GM20000 (cell line): ENCODE data around the gene PROSER1.

Experiments
- DNase-seq: peaks from one replicate; pipeline ENCODE4 v3.0.0; 2012; ENCODE audit warnings: low spot score
- TF ChIP-seq, protein P1 (sequence below): IDR thresholded peaks from 2 replicates; pipeline ENCODE4 v1.5.1; 2012; ENCODE audit warnings: mild to moderate bottlenecking, control low read depth; ENCODE audit errors: extremely low read depth, missing control alignments

The PROSER1 gene

DNA sequence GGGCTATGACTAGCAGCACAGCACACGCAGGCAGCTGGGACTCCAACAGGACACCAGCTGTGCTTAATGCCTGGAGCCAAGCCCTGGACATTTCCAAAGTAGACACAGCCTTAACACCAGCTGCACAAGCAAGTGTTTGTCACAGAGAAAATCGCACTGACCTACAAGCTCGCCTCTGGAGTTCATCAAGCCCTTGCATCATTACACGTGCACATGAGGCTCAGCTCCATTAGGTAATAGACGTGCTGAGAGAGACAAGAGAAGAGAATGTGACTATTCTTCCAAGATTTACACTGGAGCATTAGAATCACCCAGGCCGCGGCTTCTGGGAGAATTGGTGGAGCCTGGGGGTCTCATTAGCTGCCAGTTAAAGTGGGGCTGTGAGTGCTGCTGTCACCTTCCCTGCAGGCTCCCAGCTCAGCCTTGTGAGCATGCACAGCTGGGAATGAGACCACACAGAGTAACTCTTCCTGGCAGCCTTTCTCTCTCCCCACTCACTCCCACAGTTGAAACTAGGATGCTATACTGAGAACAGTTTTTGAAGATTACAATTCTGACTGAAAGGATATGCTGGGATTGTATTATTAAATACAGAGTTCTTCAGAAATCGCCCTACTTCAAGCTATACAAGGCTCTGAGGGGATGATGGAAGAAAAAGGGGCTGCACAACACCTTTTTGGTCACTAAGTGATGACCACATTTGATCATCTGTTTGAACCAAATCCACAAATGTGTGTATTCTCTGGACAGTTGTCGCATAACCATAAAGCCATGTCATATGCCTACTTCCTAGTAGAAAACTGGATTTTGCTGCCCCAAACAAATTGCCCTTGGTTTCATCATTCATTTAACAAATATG is 57.8 kb downstream of the PROSER1 start:
- no peak for DNase-seq
- TF ChIP-seq, protein P1, sequence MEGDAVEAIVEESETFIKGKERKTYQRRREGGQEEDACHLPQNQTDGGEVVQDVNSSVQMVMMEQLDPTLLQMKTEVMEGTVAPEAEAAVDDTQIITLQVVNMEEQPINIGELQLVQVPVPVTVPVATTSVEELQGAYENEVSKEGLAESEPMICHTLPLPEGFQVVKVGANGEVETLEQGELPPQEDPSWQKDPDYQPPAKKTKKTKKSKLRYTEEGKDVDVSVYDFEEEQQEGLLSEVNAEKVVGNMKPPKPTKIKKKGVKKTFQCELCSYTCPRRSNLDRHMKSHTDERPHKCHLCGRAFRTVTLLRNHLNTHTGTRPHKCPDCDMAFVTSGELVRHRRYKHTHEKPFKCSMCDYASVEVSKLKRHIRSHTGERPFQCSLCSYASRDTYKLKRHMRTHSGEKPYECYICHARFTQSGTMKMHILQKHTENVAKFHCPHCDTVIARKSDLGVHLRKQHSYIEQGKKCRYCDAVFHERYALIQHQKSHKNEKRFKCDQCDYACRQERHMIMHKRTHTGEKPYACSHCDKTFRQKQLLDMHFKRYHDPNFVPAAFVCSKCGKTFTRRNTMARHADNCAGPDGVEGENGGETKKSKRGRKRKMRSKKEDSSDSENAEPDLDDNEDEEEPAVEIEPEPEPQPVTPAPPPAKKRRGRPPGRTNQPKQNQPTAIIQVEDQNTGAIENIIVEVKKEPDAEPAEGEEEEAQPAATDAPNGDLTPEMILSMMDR, result no peak

DNA sequence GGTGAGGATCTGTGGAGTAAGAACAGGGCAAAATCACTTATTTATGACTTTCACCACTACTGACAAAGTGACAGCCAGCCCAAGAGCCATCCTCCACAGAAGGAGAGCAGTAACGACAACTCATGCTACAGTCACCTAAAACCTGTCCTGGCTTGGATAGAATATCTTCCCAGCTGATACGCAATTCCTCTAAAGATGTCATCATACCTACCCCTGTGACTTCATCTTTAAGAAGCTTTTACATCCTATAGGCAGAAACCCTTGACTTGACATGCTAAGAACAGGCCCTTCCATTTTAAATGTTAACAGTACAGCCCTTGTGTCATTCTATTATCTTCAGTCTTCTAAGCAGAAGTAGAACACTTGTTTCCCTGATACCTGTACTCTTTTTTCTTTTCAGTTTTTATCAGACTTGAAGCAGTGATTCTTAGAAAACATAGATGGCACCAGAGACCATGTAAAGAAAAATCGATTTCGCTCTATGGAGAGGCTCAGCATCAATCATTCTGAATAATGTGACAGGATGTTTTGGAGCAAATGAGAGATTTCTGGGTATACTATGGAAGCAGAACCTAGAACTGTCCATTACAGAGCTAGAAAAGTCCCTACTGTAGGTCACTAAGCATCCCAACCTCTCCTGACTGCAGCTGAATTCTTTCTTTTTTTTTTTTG is 67.4 kb downstream of the PROSER1 start:
- TF ChIP-seq, protein P1, result no peak
- DNase-seq, result no peak

DNA sequence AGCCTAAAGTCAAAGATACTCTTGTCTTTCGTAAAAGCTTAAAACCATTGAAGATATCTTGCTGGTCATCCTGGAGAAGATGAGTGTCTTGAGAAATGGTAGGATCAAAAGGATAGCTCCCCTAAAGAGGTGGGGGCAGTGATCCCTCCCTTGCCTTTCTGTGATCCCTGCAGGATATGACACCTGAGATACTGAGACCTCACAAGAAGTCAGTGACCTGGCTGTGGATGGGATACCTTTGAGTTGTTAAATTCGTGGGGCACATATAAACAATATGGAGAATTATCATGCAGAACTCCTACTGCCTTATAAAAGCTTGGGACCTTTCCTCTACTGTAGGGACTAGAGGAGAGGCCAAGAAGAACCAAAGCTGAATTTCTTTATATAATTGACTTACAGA is 68.7 kb downstream of the PROSER1 start:
- DNase-seq, result no peak
- TF ChIP-seq, protein P1, result no peak

DNA sequence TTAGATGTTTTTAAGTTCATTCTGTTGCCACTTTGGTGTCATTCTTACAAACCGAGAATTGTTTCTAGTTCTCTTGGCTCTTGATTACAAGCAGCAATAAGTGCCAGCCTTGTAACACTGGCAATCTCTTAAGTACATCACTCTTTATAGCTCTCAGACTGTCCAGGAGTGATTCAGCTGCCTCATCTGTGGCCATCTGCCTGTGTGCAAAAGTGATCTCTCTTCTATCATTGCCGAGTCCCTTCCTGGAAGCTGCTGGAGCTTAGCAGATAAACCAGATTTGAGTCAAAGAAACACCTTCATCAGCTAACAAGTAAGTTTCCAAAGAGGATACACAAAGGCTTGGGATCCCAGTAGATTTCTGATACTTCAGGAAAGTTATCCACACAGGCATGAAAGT is 70.4 kb downstream of the PROSER1 start:
- TF ChIP-seq, protein P1, result no peak
- no peak for DNase-seq

DNA sequence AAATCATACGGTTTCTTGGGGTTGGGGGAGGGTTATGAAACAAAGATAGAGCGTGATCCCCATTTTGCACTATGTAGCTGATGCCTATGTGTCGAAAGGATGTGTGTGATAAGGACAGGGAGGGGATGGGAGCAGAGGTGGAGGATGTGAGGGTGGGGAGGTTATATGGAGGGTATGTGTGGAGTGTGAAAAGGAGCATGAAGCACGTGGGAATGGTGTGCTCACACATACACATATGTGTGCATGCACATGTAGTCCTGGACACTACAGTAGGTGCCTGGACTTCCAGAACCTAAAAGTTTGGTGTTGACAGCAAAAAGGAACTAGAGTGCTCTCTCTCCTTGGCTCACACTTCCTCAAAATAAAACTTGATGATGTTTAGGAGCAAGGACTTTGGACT is 72.6 kb downstream of the PROSER1 start:
- TF ChIP-seq, protein P1, result no peak
- DNase-seq, result no peak

DNA sequence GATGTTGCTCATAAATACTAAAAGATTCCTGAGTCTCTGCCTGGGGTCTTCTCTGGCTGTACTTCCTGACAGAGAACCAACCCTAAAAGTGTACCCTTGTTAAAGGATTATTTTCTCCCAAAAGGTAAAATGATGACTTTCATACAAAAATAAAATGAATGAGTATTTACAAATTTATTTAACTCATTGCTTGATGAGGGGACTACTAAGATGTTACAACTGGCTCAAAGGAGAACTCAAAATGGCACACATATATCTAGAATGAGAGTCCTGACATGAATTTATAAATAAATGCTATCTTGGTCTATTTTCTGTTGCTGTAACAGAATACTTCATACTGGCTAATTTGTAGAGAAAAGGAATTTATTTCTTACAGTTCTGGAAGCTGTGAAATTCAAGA is 77.7 kb downstream of the PROSER1 start:
- DNase-seq, result no peak
- TF ChIP-seq, protein P1, result no peak
